Keratinocyte (primary cell): ENCODE results near the gene CA9.

ENCODE experiments used
- EZH2 ChIP-seq: IDR thresholded peaks from one replicate; pipeline ENCODE4 v1.6.1; 2012; ENCODE audit warnings: inconsistent platforms, mild to moderate bottlenecking, low read length, moderate library complexity
- TF ChIP-seq, protein P1 (sequence below), 3 experiments: IDR thresholded peaks in 1 of 3; conservative IDR thresholded peaks in 1 of 3; optimal IDR thresholded peaks in 1 of 3; 2 replicates in 2 of 3; 3 replicates in 1 of 3; pipeline versions ENCODE3 to v1.5.1; 2011; ENCODE audit warnings: low read length in 3 of 3, mild to moderate bottlenecking in 3 of 3, moderate library complexity in 2 of 3, control low read depth in 1 of 3, inconsistent platforms in 1 of 3; ENCODE audit not compliant: insufficient read depth in 2 of 3; ENCODE audit errors: extremely low read depth in 1 of 3

DNA sequence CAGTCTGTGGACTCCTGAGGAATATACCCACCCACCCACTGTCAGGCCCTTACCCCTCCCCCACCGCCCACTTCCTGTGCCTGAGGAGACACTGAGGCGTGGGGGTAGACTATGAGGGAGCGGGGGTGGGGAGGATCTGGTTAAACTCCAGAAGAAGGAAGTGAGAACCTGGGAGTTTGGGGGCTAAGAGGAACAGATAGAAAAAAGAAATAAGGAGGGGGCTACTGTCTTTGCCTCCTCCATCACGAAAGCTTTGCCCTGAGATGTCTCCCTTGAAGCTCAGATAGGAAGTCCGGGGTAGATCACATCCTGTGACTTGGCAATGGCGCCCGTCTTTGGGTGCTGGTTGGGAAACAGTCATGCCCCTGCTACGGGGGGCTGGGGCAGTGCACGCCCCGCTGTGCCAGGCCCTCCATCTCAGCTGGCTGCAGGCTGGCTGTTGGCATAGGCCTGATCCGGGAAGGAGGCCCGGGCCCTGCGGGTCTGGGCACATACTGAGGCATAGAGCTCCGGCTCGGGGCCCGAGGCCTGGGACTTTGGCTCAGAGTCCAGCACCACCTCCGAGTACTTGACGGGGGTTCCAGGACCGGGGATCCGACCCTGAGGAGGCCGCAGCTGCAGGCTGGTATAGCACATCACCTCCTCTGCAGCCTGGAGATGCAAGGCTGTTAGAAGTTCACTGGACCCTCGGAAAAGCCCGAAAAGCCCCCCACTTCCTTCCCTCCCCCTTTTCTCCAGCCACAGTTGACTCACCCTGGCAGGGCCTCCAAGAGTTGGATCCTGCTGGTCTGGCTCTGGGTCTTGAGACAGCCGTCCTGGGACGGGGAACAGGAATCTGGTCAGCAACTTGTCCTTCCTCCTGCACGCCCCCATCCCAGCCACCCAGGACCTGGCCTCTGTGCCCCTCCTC, 24.0 kb upstream of the CA9 start:
- TF ChIP-seq, protein P1, sequence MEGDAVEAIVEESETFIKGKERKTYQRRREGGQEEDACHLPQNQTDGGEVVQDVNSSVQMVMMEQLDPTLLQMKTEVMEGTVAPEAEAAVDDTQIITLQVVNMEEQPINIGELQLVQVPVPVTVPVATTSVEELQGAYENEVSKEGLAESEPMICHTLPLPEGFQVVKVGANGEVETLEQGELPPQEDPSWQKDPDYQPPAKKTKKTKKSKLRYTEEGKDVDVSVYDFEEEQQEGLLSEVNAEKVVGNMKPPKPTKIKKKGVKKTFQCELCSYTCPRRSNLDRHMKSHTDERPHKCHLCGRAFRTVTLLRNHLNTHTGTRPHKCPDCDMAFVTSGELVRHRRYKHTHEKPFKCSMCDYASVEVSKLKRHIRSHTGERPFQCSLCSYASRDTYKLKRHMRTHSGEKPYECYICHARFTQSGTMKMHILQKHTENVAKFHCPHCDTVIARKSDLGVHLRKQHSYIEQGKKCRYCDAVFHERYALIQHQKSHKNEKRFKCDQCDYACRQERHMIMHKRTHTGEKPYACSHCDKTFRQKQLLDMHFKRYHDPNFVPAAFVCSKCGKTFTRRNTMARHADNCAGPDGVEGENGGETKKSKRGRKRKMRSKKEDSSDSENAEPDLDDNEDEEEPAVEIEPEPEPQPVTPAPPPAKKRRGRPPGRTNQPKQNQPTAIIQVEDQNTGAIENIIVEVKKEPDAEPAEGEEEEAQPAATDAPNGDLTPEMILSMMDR (optimal IDR thresholded peaks at IDR 0.05 in 1 of 3, IDR thresholded peaks at IDR 0.05 in 1 of 3, conservative IDR thresholded peaks at IDR 0.05 in 1 of 3; ENCODE audit: extremely low read depth in 1 of 3, insufficient read depth in 2 of 3, low read length in 3 of 3), result no peak
- TF ChIP-seq EZH2, result no peak
